ENCODE results near the gene PEMT. TPM values are rescaled to one million over a fixed set of nuclear protein-coding genes. Genes with fewer than 3 reads are reported as not detected.

The PEMT gene
- total RNA-seq, 2 donors from 2014 or later, result 16.9 to 23.8 TPM

DNA sequence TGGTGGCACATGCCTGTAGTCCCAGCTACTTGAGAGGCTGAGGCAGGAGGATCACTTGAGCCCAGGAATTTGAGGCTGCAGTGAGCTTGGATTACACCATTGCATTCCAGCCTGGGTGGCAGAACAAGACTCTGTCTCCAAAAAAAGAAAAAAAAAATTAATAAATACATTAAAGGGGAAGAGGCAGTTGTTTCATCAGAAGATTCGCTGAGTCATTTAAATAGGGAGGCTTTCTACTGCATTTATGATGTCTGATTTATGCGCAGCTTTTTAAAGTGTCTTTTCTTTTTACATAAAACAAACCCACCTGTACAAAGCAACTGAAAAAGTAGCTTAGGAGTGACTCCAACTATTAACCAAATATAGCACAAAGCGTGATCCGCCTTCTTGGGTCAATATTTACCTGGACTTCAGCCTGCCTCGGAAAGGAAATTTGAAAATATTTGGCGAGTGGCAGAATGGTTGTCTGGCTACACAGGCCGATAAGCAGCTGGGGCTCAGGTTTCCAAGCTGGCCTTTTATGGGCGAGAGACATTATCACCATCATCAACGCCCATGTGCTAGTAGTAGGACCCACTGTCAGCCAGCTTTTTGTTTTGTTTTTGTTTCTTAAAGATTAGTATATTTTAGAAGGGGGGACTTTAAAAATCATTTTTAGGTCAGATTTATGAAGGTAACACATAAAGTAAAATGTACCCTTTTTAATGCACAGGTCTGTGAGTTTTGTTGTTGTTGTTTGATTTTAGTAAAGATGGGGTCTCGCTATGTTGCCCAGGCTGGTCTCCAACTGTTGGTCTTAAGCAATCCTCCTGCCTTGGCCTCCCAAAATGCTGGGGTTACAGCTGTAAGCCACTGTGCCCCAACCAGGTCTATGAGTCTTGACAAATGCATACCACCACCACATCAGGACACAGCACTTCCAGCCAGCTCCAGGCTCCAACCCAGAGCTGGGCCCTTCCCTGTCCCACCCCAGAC, 52.8 kb downstream of the PEMT start:
- Histone ChIP-seq H3K36me3 (no peaks in the 10 kb centered on the region), H3K9ac (ENCODE audit: low read depth in 2 of 2, low read length in 2 of 2) (peak overlapping the region in 1 of 2 donors; percentile 43), H3K4me1 (peaks cover 10% of the 10 kb centered on the region), H3K9me3 (no peaks in the 10 kb centered on the region), H3K27me3 (no peaks in the 10 kb centered on the region), H3K4me3 (no peak overlapping the region), H3K27ac (peak overlapping the region; percentile 59)
- TF ChIP-seq, protein P1, sequence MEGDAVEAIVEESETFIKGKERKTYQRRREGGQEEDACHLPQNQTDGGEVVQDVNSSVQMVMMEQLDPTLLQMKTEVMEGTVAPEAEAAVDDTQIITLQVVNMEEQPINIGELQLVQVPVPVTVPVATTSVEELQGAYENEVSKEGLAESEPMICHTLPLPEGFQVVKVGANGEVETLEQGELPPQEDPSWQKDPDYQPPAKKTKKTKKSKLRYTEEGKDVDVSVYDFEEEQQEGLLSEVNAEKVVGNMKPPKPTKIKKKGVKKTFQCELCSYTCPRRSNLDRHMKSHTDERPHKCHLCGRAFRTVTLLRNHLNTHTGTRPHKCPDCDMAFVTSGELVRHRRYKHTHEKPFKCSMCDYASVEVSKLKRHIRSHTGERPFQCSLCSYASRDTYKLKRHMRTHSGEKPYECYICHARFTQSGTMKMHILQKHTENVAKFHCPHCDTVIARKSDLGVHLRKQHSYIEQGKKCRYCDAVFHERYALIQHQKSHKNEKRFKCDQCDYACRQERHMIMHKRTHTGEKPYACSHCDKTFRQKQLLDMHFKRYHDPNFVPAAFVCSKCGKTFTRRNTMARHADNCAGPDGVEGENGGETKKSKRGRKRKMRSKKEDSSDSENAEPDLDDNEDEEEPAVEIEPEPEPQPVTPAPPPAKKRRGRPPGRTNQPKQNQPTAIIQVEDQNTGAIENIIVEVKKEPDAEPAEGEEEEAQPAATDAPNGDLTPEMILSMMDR (IDR thresholded peaks at IDR 0.05), result no peak
- DNase-seq, result peak; percentile 82
- intact Hi-C loops (cut with DNase I), result no loop called here

DNA sequence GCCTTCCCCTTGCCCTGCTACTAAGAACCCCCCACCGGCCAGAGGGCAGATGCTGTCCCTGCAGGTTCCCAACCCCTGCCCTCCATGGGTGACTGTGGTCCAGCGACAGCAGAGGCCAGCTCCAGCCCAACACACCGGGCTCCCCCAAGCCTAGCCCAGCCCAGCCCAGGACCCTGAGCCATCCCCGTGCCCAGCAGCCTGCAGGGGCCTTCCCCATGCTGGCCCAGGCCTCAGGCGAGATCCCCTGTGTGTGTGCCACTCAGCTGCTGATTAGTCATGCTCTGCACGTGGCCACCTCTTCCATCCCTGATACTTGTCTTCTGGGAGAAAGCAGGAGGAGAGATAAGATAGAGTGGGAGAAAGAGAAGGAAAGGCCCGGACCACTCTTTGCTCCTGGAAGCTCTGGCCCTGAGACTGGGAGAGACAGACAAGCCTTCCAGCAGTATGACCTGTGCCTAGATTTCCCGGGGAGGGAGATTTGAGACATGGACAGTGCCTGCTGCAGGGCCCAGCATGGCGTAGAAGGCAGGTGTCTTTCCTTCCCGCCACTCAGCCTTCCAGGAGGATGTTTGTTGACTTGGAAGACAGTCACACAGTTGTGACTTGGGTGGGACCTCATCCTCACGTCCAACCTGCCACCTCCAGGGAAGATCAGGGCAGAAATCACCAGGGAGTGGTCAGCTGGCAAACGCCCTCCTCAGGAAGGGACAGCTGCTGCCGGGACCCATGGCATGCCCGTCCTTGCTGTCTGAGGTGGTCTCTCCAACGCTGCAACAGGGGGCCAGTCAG, 54.0 kb downstream of the PEMT start:
- Histone ChIP-seq H3K36me3 (no peaks in the 10 kb centered on the region), H3K9me3 (no peaks in the 10 kb centered on the region), H3K27me3 (no peaks in the 10 kb centered on the region), H3K4me3 (no peak overlapping the region), H3K9ac (ENCODE audit: low read depth in 2 of 2, low read length in 2 of 2) (peak overlapping the region; percentile 33 to 38), H3K27ac (peak overlapping the region; percentile 59), H3K4me1 (peaks cover 10% of the 10 kb centered on the region)
- DNase-seq, result peak; percentile 52
- TF ChIP-seq, protein P1 (IDR thresholded peaks at IDR 0.05), result no peak
- intact Hi-C loops (cut with DNase I), result no loop called here

DNA sequence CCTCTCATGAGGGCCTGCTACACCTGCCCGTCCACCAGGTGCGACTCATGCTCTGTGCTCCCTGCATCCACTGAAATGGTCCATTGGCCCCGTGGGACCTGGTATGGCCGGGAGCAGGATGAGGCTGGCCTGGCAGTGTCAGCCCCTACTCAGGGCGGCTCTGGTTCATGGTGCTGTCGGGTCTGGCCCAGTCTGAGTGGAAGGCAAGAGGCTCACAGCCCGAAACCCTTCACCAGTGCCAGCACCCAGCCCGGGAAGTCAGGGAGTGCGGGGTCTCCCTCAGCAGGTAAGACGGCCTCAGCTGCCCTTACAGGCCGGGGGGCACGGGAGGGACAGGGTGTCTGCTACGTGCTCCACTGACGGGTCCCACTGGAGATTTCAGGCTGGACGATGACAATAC, 54.8 kb downstream of the PEMT start:
- DNase-seq, result no peak
- Histone ChIP-seq H3K36me3 (no peaks in the 10 kb centered on the region), H3K4me3 (no peak overlapping the region), H3K27ac (no peak overlapping the region), H3K9me3 (no peaks in the 10 kb centered on the region), H3K27me3 (no peaks in the 10 kb centered on the region), H3K4me1 (peaks cover 10% of the 10 kb centered on the region), H3K9ac (ENCODE audit: low read depth in 2 of 2, low read length in 2 of 2) (no peak overlapping the region)
- intact Hi-C loops (cut with DNase I), result no loop called here
- TF ChIP-seq, protein P1 (IDR thresholded peaks at IDR 0.05), result no peak

DNA sequence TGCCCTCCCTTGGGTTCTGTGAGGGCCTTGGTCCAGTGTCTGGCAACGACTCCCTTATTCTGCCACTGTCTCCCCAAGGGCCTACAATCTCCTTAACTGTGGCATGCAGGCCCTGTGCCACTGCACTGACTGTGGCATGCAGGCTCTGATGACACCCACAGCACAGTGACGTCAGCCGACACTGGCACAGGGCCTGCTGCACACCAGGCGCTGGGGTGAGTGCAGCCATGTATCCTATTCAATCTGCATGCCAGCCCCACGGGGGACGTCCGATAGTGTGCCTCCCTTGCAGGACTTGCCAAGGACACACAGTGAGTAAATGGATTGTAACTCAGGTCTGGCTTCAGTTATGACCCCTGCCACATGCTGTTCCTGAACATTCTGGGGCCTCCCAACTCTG, 55.6 kb downstream of the PEMT start:
- no peaks in the 10 kb centered on the region for H3K9me3 ChIP-seq
- no peak overlapping the region for H3K4me3 ChIP-seq
- H3K9ac ChIP-seq (ENCODE audit: low read depth in 2 of 2, low read length in 2 of 2), result no peak overlapping the region
- TF ChIP-seq, protein P1 (IDR thresholded peaks at IDR 0.05), result no peak
- intact Hi-C loops (cut with DNase I), result no loop called here
- H3K4me1 ChIP-seq, result peaks cover 10% of the 10 kb centered on the region
- DNase-seq, result peak; percentile 37
- H3K27ac ChIP-seq, result no peak overlapping the region
- H3K36me3 ChIP-seq, result no peaks in the 10 kb centered on the region
- H3K27me3 ChIP-seq, result no peaks in the 10 kb centered on the region

DNA sequence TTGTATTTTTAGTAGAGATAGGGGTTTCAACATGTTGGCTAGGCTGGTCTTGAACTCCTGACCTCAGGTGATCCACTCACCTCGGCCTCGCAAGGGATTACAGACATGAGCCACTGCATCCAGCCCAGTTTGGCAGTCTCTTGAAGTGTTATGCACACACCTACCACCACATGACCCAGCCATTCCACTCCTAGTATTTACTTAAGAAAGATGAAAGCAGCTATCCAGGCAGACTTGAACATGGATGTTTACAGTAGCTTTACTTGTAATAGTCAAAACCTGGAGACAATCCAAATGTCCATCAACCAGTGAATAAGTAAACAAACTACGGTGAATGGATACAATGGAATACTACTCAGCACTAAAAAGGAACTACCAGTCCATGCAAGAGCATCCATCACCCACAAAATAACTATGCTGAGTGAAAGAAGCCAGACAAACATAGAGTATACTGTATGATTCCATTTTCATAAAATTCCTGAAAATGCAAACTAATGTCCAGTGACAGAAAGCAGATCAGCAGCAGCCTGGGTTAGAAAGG, 57.5 kb downstream of the PEMT start:
- DNase-seq, result peak; percentile 66
- Histone ChIP-seq H3K4me3 (no peak overlapping the region), H3K27ac (no peak overlapping the region), H3K27me3 (no peaks in the 10 kb centered on the region), H3K9me3 (no peaks in the 10 kb centered on the region), H3K36me3 (no peaks in the 10 kb centered on the region), H3K9ac (ENCODE audit: low read depth in 2 of 2, low read length in 2 of 2) (no peak overlapping the region), H3K4me1 (no peaks in the 10 kb centered on the region)
- TF ChIP-seq, protein P1 (IDR thresholded peaks at IDR 0.05), result no peak
- intact Hi-C loops (cut with DNase I), result no loop called here
